Measurements from ENCODE around the gene CLVS2.

The CLVS2 gene

DNA sequence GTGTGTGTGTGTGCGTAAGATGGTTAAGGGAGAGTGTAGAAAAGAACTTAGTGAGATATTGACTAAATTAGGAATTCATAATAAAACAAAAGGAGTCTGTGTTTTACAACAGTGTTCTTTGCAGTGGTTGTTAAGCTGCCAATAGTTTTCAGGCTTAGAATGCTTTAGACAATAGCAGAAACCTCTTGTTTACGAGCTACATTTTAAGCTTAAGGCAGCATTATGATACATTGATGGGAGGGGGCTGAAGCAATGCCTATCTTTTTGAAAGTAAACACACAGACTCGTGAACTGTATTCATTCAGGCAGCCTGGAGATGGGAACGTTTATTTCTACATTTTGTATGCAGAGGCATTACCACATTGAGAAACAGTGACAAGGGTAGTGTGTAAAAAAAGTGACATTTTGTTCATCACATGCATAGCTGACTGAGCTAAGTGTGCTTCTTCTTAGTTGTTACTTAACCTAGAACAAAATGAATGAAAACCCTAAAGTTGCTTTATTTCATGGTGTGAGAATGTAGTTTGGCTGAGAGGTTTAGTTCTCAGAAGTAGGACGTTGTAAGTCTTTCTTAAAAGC, 21.2 kb downstream of the CLVS2 start:
- DNase-seq (ENCODE audit: low spot score) = no peak
- in situ Hi-C loops (cut with MboI; ENCODE audit: low pct_unique_long_range_greater_than_20kb, low sequenced_read_pairs, unreplicated experiment) = no loop called here
- TF ChIP-seq, protein P1, sequence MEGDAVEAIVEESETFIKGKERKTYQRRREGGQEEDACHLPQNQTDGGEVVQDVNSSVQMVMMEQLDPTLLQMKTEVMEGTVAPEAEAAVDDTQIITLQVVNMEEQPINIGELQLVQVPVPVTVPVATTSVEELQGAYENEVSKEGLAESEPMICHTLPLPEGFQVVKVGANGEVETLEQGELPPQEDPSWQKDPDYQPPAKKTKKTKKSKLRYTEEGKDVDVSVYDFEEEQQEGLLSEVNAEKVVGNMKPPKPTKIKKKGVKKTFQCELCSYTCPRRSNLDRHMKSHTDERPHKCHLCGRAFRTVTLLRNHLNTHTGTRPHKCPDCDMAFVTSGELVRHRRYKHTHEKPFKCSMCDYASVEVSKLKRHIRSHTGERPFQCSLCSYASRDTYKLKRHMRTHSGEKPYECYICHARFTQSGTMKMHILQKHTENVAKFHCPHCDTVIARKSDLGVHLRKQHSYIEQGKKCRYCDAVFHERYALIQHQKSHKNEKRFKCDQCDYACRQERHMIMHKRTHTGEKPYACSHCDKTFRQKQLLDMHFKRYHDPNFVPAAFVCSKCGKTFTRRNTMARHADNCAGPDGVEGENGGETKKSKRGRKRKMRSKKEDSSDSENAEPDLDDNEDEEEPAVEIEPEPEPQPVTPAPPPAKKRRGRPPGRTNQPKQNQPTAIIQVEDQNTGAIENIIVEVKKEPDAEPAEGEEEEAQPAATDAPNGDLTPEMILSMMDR (IDR thresholded peaks at IDR 0.05; ENCODE audit: extremely low read depth, insufficient read depth, missing control alignments) = no peak

DNA sequence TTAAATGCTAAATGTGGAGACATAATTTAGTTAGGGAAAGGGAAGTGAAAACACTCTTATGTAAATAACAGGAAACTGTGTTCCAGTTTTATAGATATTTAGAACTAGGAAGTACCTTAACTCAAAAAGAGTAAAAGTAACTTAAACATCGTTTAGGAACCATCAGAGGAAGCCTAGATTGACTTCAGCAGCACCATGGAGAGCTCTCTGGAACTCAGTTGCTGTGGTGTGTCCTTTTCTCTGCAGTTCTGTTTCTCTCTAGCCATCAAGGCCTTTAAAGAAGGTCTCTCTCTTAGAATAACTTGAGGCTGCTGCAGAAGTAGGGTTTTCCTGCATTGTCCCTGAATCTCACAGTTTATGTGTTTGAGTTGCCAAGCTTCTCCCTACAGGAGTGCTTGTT, 26.9 kb downstream of the CLVS2 start:
- TF ChIP-seq, protein P1 (IDR thresholded peaks at IDR 0.05; ENCODE audit: extremely low read depth, insufficient read depth, missing control alignments) = no peak
- DNase-seq (ENCODE audit: low spot score) = no peak
- in situ Hi-C loops (cut with MboI; ENCODE audit: low pct_unique_long_range_greater_than_20kb, low sequenced_read_pairs, unreplicated experiment) = no loop called here

DNA sequence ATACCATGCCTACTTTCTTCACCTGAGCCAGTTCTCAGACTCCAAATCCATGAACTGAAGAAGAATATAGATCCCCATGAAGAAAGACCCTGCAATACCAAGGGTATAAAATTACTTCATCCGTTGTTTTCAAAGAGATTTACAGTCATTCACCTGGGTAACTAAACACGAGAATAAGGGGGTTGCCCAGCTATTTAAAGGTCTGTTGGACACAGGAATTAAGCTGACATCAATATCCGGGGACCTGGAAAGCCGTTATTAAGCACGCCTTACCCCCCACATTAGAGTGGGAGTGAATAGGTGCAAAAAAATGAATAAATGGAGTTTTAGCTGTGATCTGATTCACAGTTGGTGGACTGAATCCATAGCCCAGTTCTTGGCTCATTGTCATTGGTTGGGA, 28.9 kb downstream of the CLVS2 start:
- no peak for DNase-seq (ENCODE audit: low spot score)
- in situ Hi-C loops (cut with MboI; ENCODE audit: low pct_unique_long_range_greater_than_20kb, low sequenced_read_pairs, unreplicated experiment) = no loop called here
- TF ChIP-seq, protein P1 (IDR thresholded peaks at IDR 0.05; ENCODE audit: extremely low read depth, insufficient read depth, missing control alignments) = no peak

DNA sequence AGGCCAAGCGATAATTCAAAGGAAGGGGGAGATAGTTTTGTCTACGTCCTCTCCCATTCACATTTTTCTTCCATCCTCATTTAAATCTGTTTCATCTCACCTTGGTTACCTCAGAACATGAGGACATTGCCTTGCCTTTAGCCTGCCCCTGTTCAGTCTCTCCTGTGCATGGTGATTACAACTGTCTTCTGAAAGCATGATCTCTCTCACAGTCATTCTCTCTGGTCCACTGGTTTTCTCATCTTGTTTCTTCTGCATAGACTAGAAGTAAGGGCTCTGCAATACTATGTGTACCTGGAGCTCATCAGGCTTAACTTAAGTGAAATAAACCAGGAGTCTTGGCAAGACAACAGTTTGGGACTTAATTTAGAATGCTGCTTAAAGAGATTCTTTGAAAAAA, 31.4 kb downstream of the CLVS2 start:
- in situ Hi-C loops (cut with MboI; ENCODE audit: low pct_unique_long_range_greater_than_20kb, low sequenced_read_pairs, unreplicated experiment) = no loop called here
- TF ChIP-seq, protein P1 (IDR thresholded peaks at IDR 0.05; ENCODE audit: extremely low read depth, insufficient read depth, missing control alignments) = no peak
- no peak for DNase-seq (ENCODE audit: low spot score)

DNA sequence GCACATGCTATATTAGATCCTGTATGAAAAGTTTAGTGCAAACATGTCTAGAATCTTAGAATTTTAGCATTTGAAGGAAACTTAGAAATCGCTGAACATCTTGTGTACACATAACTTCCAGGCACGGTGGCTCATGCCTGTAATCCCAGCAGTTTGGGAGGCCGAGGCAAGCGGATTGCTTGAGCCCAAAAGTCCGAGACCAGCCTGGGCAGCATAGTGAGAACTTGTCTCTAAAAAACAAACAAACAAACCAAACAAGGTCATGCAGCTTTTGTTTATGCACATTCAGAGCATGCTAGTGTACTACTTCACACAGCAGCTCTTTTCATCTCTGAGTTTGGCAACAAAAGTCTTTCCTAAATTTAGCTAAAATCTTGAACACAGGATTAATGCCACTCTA, 32.2 kb downstream of the CLVS2 start:
- TF ChIP-seq, protein P1 (IDR thresholded peaks at IDR 0.05; ENCODE audit: extremely low read depth, insufficient read depth, missing control alignments) = no peak
- in situ Hi-C loops (cut with MboI; ENCODE audit: low pct_unique_long_range_greater_than_20kb, low sequenced_read_pairs, unreplicated experiment) = no loop called here
- DNase-seq (ENCODE audit: low spot score) = no peak

DNA sequence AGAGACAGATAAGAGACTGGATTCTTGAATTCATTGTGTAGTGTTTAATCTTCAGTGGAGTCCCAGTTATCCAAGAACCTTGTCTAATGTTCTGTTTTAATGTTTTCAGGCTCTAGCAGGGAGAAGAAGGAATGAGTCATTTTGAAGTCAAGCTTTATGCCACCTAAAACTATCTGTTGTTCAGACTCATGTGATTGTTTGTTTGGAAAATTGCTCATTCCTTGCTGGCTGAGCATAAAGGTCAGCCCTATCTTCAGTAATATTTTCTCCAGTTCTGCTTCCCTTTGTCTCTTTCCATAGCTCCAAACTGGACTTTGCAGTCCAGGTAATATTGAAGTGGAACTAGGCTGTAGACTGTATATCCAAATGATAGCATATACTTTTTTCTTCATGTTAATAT, 34.2 kb downstream of the CLVS2 start:
- in situ Hi-C loops (cut with MboI; ENCODE audit: low pct_unique_long_range_greater_than_20kb, low sequenced_read_pairs, unreplicated experiment) = no loop called here
- no peak for DNase-seq (ENCODE audit: low spot score)
- TF ChIP-seq, protein P1 (IDR thresholded peaks at IDR 0.05; ENCODE audit: extremely low read depth, insufficient read depth, missing control alignments) = no peak

DNA sequence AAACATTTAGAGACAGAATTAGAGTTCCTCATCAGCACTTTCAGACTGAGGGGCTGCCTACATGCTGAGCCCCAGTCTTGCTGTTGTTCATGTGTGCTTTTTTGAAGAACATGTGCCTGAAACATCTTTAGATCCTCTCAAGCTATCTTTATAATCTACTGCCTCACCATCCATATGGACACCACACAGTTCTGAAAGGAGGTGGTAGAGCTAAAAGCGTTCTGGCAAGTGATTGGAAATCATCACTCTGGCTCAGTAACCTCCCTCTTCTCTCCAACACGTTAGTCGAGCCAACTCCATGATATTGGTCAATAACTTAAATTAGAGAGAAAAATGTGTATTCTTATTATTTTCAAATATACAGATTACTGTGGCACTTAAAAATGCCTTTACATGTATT, 40.6 kb downstream of the CLVS2 start:
- in situ Hi-C loops (cut with MboI; ENCODE audit: low pct_unique_long_range_greater_than_20kb, low sequenced_read_pairs, unreplicated experiment) = no loop called here
- no peak for DNase-seq (ENCODE audit: low spot score)
- TF ChIP-seq, protein P1 (IDR thresholded peaks at IDR 0.05; ENCODE audit: extremely low read depth, insufficient read depth, missing control alignments) = no peak
